Measurements from ENCODE around the gene CDADC1.

CDADC1 gene

DNA sequence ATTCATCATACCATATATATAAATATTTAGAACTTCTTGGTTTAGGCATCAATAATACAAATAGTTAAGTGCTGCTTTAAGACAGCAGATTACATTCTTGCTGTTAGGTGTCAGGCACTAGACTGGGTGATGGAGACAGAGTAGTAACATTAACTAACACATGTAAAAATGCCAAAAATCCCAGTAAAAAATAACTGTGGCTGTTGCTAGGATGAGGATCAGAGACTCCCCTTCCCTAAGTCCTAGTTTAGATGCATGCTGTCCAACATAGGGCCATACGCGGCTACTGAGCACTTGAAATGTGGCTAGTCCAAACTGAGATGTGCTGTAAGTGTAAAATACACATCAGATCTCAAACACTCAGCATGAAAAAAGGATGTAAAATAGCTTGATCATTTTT, 94.7 kb downstream of the CDADC1 start:
- no peak for ATAC-seq
- TF ChIP-seq PPARA (CRISPR knock-in tag; IDR thresholded peaks at IDR 0.05; ENCODE audit: borderline replicate concordance) (no peak), GLIS3 (CRISPR knock-in tag; IDR thresholded peaks at IDR 0.05) (no peak), ZC3H10 (CRISPR knock-in tag; IDR thresholded peaks at IDR 0.05) (no peak), ZNF565 (CRISPR knock-in tag; conservative IDR thresholded peaks at IDR 0.05; ENCODE audit: low read depth) (no peak), CSDC2 (CRISPR knock-in tag; IDR thresholded peaks at IDR 0.05) (no peak), BACH2 (CRISPR knock-in tag; IDR thresholded peaks at IDR 0.05; ENCODE audit: borderline replicate concordance) (no peak), ZFP3 (CRISPR knock-in tag; IDR thresholded peaks at IDR 0.05) (no peak), ESRRG (CRISPR knock-in tag; IDR thresholded peaks at IDR 0.05) (no peak), TOX (CRISPR knock-in tag; IDR thresholded peaks at IDR 0.05; ENCODE audit: borderline replicate concordance) (no peak), OSR1 (CRISPR knock-in tag; IDR thresholded peaks at IDR 0.05) (no peak), CREB5 (CRISPR knock-in tag; IDR thresholded peaks at IDR 0.05; ENCODE audit: low read depth) (no peak), RARB (CRISPR knock-in tag; IDR thresholded peaks at IDR 0.05) (no peak), ZNF8 (CRISPR knock-in tag; IDR thresholded peaks at IDR 0.05) (no peak), ISL1 (CRISPR knock-in tag; IDR thresholded peaks at IDR 0.05) (no peak), ARNTL (CRISPR knock-in tag; IDR thresholded peaks at IDR 0.05; ENCODE audit: borderline replicate concordance, low read depth) (no peak), ZFP30 (CRISPR knock-in tag; IDR thresholded peaks at IDR 0.05) (no peak), SNAI2 (CRISPR knock-in tag; IDR thresholded peaks at IDR 0.05) (no peak)
- TF ChIP-seq, protein P1, sequence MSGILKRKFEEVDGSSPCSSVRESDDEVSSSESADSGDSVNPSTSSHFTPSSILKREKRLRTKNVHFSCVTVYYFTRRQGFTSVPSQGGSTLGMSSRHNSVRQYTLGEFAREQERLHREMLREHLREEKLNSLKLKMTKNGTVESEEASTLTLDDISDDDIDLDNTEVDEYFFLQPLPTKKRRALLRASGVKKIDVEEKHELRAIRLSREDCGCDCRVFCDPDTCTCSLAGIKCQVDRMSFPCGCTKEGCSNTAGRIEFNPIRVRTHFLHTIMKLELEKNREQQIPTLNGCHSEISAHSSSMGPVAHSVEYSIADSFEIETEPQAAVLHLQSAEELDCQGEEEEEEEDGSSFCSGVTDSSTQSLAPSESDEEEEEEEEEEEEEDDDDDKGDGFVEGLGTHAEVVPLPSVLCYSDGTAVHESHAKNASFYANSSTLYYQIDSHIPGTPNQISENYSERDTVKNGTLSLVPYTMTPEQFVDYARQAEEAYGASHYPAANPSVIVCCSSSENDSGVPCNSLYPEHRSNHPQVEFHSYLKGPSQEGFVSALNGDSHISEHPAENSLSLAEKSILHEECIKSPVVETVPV (CRISPR knock-in tag; IDR thresholded peaks at IDR 0.05): no peak
